GM18499 (cell line): ENCODE measurements around the gene UGT1A10.
"Not testable (repeated sequence)": the region's sequence is repeated elsewhere in the genome, so short reads cannot be mapped to it uniquely, and the experiment has no call there.

Experiments
- ATAC-seq: cut with Tn5 transposase; IDR thresholded peaks from one replicate; pipeline ENCODE4 v1.9.1; 2021; ENCODE audit warnings: moderate number of reproducible peaks; ENCODE audit not compliant: insufficient read depth, unreplicated experiment

The UGT1A10 gene

DNA sequence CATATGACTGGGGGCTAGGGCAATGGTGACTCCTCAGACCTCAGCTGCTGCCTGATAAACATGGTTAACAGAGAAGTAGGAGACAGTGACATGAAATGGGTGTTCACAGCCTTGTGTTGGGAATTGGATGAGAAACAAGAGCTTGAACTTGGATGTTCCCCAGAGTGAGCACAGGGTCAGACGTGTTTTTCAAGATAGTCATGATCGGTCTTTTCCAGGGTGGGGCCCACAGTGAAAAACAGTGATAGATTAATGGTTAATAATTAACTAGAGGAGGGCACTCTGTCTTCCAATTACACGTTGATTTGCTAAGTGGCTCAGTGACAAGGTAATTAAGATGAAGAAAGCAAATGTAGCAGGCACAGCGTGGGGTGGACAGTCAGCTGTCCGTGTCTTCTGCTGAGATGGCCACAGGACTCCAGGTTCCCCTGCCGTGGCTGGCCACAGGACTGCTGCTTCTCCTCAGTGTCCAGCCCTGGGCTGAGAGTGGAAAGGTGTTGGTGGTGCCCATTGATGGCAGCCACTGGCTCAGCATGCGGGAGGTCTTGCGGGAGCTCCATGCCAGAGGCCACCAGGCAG lies 92.6 kb downstream of the UGT1A10 start, which contains the start of gene UGT1A3:
Gene UGT1A3, plus strand, starts transcription at position 320 of the 579 bp plus-strand sequence. Its CDS starts 85 bp downstream, at position 405.
- no peak for ATAC-seq

DNA sequence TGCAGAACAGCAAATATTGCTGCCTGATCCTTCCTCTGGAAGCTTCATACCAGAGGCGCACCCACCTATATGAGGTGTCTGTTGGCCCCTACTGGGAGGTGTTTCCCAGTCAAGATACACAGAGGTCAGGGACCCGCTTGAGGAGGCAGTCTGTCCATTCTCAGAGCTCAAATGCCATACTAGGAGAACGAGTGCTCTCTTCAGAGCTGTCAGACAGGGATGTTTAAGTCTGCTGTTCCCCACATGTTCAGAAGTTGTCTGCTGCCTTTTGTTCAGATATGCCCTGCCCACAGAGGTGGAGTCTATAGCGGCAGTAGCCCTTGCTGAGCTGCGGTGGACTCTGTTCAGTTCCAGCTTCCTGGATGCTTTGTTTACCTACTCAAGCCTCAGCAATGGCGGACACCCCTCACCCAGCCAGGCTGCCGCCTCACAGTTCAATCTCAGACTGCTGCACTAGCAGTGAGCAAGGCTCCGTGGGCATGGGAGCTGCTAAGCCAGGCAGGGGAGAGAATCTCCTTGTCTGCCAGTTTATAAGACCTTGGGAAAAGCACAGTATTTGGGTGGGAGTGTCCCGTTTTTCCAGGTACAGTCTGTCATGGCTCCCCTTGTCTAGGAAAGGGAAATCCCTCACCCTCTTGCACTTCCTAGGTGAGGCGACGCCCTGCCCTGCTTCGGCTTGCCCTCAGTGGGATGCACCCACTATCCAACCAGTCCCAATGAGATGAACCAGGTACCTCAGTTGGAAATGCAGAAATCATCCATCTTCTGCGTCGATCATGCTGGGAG lies 100.8 kb downstream of the UGT1A10 start:
- not testable (repeated sequence) for ATAC-seq

DNA sequence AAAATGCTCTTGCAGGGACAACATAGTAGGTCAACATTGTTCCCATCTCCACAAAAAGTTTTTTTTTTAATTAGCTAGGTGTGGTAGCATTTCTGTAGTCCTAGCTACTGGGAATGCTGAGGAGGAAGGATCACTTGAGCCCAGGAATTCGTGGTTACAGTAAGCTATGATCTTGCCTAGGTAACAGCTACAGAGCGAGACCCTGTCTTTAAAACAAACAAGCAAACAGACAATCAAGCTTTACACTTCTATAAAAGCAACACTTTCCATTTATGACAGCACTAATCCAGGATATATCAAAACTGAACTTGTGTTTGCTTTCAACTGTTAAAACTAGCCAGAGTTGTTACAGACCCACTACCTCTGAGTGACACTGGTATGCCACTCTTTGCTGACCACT lies 104.6 kb downstream of the UGT1A10 start:
- no peak for ATAC-seq

DNA sequence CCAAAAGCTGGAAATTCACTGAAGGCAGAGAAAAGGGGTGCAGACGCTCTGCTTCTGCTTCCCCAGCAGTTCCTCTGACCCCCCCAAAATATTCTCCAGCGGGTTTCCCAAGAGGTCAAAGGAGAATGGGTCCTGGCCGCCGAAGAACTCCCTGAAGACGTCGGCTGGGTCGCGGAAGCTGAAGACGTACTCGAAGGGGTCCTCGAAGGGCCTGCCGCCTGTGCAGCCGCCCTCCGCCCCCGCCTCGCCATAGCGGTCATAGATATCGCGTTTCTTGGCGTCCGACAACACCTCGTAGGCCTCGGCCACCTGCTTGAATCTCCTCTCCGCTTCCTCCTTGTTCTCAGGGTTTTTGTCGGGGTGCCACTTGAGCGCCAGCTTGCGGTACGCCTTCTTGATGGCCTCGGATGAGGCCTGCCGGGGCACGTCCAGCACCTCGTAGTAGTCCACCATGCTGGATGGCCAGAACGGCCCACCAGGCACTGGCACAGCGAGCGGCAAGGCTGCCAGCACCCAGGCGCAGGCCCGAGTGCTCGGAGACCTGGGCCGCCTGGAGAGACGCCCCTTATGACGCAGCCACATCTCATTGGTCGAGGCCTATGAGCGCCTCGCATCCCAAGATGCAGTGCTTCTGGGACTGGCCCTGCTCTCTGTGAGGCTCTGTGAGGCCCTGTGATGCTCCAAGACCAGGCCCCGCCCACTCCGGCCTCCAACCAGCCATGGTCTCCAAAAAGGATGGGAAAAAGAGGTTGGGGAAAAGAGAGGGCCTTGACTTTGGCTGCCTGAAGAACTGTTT lies 107.4 kb downstream of the UGT1A10 start:
- no peak for ATAC-seq

DNA sequence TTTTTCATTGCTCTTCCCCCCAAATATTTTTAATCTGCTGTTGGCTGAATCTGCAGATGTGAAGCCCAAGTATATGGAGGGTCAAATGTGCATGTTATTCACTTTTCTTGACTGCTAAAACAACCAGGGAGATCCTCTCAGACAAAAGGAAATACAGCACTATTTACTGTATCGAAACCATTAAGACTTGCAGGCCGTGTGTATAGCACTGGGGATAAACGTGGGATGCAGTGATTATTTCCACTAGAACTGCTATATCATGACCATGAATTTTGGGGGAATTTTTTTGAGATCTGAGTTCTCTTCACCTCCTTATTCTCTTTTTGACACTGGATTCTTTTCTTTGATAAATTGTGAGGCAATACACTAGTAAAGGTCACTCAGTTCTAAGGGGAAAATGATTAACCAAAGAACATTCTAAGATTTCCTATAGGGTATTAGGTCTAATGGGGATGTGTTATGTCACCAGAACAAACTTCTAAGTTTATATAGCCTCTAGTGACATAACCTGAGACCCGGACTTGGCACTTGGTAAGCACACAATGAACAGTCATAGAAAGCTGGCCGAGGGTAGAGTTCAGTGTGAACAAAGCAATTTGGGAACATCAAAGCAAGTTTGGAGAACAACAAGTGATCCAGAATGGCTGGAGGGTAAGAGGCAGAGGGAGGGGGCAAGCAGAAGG lies 109.0 kb downstream of the UGT1A10 start:
- ATAC-seq, result no peak

DNA sequence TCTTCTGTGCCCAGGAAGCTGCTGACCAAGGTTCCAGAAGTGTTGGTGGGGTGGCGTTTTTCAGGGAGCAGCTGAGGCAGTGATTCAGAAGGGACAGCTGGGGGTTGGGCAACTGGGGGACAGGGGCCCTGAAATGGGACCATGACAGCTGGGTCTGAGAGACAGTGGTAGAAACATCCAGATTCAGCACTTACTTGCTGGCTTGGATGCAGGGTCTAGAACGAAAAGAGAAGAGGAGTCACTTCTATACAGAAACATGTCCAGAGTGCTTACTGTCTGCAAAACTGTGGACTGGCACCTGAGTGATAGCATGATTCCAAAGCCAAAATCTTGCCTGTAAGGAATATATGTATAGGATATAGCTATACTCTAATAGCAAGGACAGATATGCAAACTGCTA lies 109.6 kb downstream of the UGT1A10 start:
- ATAC-seq, result not testable (repeated sequence)

DNA sequence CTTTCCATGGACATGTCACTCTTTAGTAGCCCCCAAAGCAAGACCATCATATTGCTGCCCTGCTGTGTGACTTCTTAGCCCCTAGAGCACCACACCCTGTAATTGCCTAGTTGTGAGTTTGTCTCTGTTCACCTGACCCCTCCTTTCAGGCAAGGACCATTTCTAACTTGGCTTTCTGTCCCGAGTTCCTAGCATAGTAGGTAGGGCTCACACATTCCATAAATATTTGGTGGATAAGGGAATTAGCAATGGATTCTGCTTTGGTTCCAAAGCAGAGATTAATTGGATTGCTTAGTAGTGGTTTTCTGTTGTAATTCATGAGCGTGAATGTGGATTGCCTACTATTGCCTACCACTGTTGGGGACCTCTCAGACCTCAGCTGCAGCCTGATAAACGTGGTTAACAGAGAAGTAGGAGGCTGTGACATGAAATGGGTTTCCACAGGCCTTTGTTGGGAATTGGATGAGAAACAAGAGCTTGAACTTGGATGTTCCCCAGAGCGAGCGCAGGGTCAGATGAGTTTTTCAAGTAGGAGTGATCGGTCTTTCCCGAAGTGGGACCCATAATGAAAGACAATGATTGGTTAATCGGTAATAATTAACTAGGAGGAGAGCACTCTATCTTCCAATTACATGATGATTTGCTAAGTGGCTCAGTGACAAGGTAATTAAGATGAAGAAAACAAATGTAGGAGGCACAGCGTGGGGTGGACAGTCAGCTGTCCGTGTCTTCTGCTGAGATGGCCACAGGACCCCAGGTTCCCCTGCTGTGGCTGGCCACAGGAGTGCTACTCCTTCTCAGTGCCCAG lies 110.4 kb downstream of the UGT1A10 start:
- no peak for ATAC-seq

DNA sequence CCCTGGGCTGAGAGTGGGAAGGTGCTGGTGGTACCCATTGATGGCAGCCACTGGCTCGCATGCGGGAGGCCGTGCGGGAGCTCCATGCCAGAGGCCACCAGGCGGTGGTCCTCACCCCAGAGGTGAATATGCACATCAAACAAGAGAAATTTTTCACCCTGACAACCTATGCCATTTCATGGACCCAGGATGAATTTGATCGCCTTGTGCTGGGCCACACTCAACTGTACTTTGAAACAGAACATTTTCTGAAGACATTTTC lies 111.0 kb downstream of the UGT1A10 start:
- ATAC-seq, result no peak

DNA sequence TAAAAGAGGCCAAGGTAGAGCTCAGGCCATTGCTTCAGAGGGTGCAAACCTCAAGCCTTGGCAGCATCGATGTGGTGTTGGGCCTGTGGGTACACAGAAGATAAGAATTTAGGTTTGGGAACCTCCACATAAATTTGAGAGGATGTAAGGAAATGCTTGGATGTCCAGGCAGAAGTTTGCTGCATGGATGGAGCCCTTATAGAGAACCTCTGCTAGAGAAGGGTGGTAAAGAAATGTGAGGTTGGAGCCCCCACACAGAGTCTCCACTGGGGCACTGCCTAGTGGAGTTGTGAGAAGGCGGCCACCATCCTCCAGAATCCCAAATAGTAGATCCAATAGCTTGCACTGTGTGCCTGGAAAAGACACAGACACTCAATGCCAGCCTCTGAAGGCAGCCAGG lies 114.4 kb downstream of the UGT1A10 start:
- not testable (repeated sequence) for ATAC-seq

DNA sequence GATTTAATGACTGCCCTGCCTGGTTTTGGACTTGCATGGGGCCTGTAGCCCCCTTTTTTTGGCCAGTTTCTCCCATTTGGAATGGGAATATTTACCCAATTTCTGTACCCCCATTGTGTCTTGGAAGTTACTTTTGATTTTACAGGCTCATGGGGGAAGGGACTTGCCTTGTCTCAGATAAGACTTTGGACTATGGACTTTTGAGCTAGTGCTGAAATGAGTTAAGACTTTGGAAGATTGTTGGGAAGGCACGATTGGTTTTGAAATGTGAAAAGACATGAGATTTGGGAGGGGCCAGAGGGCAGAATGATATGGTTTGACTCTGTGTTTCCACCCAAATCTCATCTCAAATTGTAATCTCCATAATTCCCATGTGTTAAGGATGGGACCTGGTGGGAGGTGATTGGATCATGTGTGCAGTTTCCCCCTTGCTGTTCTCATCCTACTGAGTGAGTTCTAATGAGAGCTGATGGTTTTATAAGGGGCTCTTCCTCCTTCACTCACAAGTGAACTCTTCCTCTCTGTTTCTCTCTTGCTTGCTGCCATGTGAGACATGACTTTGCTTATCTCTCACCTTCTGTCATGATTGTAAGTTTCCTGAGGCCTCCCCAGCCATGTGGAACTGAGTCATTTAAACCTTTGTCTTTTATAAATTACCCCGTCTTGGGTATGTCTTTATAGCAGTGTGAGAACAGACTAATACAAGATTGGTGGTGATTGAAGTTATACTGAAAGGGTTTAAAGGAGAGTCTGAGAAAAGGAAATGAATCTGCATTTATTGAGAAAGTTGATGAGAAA lies 115.2 kb downstream of the UGT1A10 start:
- not testable (repeated sequence) for ATAC-seq

DNA sequence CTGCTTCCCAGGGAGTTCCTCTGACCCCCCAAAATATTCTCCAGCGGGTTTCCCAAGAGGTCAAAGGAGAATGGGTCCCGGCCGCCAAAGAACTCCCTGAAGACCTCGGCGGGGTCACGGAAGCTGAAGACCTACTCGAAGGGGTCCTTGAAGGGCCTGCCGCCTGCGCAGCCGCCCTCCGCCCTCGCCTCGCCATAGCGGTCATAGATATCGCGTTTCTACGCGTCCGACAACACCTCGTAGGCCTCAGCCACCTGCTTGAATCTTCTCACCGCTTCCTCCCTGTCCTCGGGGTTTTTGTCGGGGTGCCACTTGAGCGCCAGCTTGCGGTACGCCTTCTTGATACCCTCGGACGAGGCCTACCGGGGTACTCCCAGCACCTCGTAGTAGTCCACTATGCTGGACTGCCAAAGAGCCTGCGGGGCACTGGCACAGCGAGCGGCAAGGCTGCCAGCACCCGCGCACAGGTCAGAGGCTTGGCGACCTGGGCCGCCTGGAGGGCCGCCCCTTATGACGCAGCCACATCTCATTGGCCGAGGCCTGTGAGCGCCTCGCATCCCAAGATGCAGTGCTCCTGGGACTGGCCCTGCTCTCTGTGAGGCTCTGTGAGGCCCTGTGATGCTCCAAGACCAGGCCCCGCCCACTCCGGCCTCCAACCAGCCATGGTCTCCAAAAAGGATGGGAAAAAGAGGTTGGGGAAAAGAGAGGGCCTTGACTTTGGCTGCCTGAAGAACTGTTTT lies 118.8 kb downstream of the UGT1A10 start:
- no peak for ATAC-seq

DNA sequence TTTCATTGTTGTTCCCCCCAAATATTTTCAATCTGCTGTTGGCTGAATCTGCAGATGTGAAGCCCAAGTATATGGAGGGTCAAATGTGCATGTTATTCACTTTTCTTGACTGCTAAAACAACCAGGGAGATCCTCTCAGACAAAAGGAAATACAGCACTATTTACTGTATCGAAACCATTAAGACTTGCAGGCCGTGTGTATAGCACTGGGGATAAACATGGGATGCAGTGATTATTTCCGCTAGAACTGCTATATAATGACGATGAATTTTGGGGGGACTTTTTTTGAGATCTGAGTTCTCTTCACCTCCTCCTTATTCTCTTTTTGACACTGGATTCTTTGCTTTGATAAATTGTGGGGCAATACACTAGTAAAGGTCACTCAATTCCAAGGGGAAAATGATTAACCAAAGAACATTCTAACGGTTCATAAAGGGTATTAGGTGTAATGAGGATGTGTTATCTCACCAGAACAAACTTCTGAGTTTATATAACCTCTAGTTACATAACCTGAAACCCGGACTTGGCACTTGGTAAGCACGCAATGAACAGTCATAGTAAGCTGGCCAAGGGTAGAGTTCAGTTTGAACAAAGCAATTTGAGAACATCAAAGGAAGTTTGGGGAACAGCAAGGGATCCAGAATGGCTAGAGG lies 120.3 kb downstream of the UGT1A10 start:
- ATAC-seq, result no peak

DNA sequence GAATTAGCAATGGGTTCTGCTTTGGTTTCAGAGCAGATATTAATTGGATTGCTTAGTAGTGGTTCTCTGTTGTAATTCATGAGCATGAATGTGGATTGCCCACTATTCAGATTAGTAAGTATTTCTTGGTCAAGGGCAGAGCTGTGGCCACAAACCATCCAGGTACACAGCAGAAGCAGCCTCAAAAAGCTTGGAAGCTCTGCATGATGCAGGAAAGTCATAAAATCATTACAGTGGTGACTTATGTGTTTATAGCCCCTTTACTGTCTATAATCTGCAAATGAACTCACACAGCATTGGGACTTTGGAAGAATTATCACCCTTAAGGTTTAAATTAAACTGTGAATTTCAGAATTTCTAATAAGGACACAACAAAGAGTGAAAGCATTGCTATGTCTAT lies 121.9 kb downstream of the UGT1A10 start:
- no peak for ATAC-seq

DNA sequence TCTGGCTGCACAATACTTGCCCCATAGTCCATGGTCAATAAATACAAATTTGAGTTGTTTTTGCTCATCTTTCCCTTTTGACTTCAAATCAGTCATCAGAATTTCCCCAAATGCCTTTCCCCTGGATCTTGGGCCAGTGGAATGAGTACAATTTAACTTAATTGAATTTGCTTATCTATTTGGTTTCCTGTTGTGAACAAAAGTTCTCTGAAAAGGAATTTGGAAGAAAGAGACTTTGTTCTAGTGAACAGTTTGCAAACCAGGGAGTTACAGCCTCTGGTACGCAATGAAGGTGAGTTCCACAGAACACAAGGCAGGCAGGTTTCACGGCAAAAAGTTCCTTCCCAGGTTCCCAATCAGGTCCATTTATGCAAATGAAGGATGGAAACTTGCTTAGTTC lies 122.6 kb downstream of the UGT1A10 start:
- ATAC-seq, result no peak

DNA sequence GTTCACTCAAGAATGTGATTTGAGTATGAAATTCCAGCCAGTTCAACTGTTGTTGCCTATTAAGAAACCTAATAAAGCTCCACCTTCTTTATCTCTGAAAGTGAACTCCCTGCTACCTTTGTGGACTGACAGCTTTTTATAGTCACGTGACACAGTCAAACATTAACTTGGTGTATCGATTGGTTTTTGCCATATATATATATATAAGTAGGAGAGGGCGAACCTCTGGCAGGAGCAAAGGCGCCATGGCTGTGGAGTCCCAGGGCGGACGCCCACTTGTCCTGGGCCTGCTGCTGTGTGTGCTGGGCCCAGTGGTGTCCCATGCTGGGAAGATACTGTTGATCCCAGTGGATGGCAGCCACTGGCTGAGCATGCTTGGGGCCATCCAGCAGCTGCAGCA lies 123.8 kb downstream of the UGT1A10 start, which contains the start of gene UGT1A1:
Gene UGT1A1, plus strand, starts transcription at position 228 of the 400 bp plus-strand sequence. Its CDS starts 18 bp downstream, at position 246.
- no peak for ATAC-seq

DNA sequence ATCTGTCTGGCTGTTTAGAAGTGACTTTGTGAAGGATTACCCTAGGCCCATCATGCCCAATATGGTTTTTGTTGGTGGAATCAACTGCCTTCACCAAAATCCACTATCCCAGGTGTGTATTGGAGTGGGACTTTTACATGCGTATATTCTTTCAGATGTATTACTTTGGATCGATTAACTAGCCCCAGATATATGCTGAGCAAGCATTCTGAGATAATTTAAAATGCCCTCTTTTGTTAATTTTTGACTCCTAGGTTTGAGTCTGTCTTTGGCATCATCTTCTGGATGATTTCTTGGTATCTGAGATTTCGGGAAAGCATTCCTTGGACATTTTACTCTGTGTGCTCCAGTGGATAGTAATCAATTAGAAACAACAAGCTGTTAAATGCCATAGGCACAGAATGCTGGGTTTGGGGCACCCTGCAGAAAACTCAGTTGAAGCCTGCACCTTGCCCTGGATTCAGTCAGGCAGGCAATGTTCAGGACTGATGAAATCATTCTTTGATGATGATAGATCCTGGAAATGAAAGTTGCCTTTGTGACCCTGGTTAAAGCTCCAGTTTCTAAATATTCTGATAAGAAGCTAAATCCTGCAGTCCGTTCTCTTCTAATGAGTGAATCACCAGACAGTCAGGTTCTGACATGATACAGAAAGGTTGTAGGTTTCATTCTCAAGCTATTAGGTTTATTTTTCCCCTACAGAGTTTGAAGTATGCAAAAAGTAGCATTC lies 125.0 kb downstream of the UGT1A10 start:
- ATAC-seq, result no peak

DNA sequence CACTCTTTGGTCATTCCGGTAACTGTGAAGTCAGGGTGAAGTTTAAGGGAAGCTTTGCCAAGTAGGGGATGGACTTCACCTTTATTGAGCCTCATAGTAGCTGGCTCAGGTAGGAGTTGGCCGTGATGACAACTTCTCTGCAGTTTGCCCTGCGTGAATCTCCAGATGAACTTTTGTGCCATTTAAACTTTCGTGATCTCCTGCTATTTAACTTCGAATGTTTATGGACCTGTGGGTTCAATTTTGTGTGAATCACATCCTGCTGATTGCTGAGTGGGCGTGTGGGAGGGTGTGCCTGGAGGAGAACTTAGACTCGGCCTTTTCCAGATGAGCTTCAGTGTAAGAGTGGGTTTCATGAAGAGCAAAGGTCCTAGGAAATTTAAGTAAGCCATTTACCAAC lies 128.0 kb downstream of the UGT1A10 start:
- no peak for ATAC-seq
